HG03103 (cell line): ENCODE results near the gene ACKR2.

Experiments used
- ATAC-seq: cut with Tn5 transposase; IDR thresholded peaks from one replicate; pipeline ENCODE4 v1.9.1; 2021; ENCODE audit warnings: low read depth; ENCODE audit not compliant: unreplicated experiment

The ACKR2 gene

DNA sequence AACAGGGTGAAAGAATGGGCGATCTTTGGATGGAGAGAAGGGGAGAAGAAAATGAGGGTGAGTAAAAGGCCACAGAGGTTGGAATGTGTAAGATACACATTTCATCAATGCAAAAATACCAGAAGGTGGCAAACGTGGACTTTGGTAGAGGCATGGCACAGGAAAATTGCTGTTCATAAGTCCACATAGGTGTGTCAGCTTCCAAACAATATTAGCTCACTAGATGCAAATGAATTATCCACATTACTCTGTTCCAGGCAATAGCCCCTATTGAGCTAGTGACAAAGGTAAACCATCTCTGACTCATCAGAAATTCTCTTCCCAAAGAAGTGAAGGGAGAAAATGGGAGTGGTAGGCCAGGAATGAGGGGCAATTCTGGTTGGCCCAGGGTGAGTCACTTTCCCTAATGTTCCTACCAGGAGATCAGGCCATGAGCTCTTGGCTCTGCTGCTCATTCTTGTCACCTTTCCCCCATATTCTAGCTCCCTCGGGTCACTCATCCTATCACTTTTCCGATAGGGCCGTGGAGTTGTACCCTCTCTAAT, 19.9 kb downstream of the ACKR2 start:
- no peak for ATAC-seq

DNA sequence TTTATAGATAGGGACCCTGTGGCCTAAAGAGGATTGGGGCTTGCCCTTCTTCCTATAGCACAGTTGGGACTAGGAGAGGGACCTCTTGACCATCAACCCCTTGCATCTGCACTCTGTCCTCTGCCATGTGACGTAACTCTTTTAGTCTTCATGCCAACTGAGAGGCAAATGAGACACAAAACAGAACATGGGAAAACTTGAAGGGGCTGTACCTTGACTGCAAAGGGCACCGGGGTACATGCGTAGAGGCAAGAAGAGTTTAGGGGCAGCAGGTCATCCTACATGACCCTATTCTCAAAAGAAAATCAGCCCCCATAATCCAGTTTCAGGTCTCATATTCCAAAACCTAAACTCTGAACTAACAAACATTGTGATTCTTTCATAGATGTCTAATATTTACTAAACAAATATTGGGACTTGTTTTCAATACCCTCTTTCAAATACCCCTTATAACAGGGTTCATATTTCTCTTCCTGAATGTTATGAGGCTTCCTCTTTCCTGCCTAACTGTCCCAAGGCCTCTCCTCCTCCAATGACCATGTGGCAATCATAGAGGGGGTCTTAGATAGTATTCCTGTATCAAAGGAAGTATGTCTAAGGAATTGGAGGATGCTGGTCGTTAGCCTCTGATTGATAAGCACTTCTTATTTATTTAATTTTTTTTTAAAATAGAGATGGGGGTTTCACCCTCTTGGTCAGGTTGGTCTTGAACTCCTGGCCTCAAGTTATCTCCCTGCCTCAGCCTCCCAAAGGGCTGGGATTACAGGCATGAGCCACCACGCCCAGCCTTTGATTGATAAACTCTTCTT, 20.6 kb downstream of the ACKR2 start:
- no peak for ATAC-seq

DNA sequence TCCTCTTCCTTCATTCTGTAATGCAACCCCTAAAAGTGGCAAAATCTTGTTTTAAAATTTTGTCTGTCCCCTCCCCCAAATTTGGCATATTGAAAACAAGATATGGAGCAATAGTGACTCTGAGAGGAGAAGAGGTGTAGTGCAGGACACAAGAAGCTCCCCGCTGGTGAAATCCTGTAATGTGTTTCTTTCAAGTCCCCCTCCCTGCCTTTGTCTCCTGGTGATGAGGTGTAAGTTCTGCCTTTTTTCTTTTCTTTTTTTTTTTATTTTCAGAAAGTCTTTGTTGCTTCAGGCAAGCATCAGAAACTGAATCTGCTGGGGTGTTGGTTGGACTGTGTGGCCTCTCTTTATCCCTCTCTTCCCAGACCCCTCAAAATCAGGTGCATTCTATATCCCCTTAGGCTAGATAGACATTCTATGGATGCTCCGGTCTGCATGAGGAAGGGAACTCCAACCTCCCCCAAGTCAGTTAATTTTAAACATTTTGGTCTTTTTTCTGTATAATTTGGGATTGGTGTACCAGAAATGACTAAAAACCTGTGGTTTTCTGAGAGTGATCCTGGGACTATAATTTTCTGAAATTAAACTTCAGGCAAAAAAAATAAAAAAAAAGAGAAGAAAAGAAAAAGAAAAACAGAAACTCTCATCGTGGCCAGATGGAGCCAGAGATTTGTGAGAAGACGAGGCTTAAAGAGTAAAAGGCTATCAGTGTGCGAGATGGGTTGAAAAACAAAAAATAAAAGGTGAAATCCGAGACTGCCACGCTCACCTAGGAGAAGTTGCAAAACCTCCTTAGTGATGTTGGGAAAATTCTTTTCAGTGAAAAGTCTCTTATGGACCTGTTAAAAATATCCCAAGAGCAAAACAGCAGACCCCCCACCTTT, 21.4 kb downstream of the ACKR2 start:
- ATAC-seq: no peak

DNA sequence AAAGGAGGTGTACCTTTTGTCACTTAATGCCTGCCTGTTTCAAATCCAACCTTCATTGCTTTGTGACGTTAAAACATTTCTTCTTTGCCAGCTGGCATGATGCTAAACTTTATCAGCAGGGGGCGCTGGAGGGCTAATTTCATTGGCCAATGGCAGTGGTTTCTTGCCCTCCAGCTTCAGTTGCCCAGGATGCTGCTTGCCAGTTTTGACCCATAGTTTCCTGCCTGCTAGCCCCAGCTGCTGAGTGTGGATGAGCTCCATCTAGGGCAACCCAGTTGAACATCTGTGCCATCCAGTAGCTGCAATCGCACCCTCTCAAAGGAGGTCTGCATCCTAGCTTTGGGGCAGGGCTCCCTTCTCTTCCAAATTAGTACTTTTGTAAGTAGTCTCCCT, 22.1 kb downstream of the ACKR2 start:
- no peak for ATAC-seq

DNA sequence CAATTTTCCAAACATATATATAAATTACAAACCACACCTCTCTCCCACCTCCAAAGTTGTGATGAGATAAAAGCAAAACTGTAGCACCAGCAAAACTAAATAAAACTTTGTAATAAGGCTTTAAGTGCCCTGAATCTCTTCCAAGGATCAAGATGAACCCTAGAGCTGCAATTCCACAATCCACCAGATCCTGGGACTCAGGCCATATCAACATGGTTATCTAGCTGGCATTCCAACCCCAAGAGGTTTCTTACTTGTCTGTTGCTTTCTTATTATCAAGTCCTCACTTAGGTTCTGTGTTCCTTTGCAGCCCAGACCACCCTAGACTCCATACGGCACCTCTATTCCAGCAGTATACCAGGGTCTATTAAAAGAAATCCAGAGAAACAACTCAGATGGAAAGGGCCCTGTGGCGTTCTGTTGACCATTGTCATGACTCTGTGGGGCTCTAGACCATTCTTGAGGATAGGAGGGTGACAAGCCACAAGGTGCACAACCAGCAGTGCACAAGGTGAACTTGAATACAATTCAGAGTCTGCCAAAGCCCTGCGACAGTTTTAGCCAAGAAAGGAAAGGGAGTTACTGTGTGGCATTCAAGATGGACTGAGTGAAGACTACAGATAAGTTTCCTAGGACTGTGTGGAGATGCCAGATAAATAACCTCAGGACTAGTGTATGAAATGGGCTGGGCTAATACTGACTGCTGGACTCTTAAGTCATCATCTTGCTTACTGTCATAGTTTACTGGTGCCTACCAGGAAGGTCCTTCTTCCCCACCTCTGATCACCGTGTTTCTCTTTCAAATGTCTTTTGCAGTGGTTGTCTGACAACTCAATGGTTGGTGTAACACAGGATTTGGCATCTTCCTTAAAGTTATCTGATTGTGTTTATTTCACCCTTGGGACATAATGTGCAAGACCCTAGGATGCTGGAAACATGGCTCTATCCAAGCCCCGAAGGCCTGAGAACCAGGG, 27.2 kb downstream of the ACKR2 start:
- no peak for ATAC-seq

DNA sequence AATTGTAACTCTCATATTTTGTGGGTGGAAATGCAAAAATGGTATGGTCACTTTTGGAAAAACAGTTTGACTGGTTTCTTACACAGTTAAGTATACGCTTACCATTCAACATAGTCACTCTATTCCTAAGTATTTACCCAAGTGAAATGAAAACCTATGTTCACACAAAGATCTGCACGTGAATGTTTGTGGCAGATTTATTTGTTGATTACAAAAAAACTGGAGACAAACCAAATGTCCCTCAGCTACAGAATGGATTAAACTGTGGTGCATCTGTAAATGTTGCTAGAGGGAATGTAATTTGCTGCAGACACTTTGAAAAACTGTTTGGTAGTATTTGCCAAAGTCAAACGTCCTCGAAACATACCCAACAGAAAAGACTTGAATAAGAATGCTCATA, 29.3 kb downstream of the ACKR2 start:
- no peak for ATAC-seq

DNA sequence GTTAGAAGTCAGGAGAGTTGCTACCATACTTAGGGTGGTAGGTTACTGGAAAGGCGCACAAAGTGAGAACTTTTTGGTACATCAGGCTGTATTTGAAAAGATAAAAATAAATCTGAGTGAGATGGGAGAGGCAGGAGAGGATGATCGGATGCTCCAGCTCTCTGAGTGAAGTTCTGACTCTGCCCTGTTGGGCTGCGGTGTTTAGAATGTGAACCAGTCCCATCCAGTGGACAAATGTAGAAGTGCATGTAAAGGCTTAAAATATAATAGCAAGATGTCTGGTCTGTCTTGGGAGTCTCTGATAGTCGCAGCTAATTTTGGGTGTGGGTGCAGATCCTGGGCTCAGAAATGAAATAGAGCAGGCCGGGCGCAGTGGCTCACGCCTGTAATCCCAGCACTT, 30.4 kb downstream of the ACKR2 start:
- peak; percentile 91 for ATAC-seq

DNA sequence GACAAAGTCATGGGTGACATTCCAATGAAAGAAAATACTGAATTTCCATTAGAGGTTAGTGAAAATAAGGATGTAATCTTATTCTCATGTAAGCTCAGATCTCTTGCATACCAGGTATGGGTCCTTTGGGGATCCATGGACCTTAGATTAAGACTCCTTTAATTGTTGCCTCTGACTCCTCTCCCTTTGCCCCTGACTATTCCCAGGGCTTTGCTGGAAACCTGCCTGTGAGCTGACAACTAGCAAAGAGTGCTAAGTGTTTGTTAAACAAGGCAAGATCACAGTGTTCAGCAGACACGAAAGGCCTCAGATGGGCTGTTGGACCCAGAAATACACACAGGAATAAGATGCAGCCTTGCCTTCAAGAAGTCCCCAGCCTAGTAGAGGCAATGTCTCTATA, 32.1 kb downstream of the ACKR2 start:
- ATAC-seq: no peak

DNA sequence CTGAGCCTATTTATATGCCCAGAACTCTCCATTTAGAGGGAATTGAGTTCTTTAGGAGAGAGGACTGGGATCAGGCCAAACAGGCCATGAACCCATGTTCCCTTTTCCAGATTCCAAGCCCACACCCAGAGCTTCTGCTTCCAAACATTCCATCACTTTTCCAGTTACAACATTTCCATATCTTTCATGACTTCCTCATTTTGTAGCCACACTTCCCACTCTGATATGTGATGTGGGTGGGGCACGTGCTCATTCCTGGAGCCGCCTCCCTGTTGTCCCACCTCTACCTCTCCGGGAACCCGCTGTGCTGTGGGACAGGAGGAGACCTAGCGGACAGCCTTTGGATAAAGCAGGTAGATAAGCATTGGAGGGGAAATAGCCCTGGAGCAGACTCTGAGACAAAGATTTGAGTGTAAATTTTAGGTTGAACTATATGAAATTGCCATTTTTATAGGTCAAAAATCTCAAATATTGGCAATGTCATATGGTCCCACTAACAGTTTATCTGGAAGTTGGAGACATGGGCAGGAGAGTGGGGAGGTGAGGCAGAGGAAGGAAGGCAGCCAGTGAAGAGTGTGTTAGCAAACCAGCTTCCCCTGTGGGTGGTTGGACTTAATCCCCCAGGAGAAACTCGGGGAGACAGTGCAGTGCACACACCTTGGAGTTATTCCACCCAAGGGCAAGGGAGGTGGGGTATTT, 34.6 kb downstream of the ACKR2 start:
- no peak for ATAC-seq

DNA sequence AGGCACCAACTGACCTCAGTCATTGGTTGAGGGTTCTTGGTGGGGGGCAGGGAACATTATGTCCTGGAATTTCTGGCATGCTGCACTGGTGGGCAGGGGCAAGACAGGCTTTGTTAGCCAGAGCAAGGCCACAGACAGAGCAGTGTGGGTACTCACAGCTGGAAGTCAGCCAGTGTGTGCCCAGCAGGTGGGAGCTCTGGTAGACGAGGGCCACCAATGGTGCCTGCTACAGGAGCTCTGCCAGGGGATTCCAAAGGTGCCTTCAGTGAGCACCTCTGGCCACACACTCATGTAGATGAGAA, 35.1 kb downstream of the ACKR2 start:
- ATAC-seq: no peak

DNA sequence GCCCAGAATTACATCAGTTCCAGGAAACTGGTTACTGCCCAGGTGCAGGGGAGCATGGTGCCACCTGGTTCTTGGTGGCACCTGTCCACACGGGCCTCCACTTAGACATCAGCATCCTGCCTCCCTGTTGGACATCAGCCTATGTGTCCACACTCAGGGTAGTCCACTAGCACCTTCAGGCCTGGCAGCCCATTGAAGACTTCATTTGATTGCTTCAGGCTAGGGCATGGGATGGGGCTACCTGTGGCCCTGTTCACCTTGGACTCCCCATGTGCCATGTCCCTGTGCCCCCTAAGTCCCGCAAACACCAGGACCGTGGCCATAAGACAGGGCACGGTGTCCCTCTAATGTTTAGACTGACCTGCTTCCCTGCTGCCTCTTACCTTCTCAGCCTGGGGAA, 35.6 kb downstream of the ACKR2 start:
- ATAC-seq: no peak

DNA sequence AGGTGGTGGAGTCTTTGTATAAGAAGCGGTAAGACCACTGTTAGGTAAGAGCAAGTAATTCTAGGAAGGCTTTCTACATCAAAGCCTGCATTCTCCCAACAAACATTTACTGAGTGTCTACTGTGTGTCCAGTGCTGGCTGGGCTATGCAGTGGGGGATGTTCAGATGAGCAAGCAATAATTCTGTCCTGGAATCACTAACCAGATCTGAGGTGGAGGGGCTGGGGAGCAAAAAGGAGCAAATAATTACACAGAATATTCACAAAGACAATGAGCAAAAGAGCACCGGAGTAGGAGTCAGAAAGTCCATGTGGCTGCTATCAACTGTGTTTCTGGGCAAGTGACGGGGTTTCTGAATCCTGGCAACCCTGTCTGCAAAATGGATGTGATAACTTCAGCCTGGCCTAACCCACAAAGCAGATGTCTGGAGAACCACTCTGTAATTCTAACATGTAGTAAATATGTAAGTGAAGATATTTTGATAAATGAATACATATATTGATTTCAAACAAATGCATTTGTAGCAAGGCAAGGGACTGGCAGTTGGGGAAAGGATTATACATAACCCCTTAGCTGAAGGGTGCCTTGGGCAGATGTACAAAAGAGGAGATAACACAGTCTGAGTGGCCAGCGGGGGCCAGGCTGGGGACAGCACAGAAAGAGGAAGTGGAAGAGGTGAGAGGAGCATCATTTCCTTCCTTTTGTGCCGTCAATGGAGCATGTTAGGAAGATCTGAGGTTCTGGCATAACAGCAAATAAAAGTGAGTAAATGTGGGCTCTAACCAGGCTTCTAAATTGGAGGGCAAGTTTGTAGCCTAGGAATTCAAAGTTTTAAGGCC, 37.7 kb downstream of the ACKR2 start:
- ATAC-seq: no peak

DNA sequence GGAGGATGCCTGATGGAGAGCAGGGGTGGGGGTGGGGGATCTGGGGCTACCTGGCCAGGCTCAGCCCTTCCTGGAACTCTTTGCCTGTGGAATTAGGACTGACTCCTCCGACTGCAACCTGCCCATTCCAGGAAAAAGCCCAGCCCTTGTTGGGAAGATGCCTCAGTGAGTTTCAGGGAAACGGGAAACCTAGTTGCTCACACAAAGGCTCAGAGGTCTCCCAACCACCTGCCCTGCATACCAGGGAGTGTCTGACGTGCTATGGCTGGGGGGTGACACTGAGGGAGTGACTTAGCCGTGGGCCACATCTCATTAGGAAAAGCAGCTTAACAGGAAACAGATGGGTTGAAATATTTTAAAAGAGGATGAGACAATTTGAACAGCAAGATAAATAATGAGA, 38.5 kb downstream of the ACKR2 start:
- ATAC-seq: no peak

DNA sequence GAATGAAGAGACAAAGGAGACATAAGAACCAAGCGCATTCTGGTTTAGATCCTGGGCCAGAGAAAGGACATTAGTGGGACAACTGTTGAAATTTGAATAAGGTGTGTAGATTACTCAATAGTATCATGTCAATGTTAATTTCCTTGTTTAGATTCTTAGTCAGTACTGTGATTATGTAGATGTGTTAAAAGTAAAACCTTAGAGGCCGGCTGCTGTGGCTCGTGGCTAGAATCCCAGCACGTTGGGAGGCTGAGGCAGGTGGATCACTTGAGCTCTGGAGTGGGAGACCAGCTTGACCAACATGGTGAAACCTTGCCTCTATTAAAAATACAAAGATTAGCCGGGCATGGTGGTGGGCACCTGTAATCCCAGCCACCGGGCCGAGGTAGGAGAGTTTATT, 39.8 kb downstream of the ACKR2 start:
- ATAC-seq: no peak

DNA sequence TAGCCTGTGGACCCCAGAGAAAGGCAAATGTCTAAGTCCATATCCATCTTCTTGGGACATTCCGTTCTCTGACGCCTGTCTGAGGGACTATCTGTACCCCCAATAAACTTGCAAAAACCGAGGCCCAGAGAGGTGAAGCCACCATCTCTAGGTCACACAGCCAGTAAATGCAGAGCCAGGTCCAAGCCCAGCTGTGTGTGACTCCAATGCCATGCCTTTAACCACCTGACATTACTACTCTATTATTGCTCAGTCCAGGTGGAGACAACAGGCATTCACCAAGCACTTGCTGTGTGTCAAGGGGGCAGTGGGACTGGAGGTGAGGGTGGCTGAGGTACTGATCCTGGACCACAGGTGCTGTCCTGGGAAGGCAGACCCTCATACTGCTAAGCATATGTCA, 41.0 kb downstream of the ACKR2 start:
- no peak for ATAC-seq

DNA sequence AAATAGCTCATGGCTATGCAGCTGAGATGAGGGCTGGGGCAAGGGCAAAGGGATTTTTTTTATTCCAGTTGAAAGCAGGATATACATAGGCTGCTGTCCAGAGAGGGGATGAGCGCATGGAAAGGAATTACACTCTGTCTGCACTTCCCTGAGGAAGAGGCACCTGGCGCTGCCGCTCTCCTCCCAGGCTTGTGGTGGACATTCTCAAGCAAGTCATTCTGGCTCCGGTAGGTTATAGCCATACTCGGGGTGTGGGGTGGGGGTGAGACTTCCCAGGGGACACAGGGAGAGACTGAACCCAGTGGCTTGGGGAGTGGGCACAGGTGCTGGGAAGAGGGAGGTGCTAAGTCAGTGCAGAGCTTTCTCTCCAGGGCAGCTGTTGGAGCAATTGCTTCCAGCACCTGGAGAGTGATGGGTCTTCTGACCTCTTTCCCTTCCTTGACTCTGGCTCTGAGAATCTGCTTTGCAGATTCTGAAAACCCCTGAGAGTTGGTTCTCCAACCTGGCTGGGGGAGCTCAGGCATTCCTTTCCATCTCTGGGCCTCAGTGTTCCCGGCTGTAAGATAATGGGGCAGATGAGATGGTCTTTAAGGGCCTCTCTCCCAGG, 42.1 kb downstream of the ACKR2 start:
- ATAC-seq: no peak

DNA sequence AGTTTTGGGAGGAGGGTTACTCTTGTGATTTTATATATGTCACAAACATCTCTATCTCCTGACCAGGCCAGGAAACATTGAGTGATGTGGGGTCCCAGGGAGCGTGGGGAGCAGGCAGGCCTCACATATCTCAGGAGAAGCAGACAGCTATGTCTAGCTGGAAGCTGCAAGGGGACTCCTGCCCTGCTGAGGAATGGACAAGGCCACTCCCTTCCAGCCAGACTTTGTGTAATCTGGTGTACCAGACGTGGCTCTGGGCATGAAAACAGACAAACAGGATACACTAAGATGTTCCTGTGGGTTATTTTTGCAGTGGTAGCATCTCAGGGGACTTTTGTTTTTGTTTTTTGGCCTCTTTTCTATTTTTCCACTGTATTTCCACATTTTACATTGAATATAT, 43.2 kb downstream of the ACKR2 start:
- ATAC-seq: no peak

DNA sequence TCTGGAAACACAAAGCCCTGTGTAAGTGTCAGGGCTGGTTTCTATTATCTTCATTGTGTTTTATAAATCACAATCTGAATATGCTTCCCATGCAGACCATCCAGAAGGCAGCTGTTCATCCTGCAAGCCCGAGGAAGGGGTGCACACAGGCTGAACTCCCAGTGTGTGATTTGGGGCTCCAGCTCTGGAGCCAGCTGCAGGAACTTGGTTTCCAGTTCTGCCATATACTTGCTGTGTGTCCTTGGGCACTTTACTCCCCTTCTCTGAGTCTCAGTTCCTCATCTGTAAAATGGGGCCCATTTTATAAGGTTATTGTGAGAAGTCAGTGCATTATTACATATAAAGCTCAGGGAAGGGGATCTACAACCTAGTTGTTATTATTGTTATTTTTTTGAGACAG, 43.8 kb downstream of the ACKR2 start:
- ATAC-seq: no peak
